Tibial artery (tissue), 4 donors: Measurements from ENCODE around the gene DLG4.

Experiments
- DNase-seq, 2 donors: peaks; one replicate each; pipeline ENCODE4 v3.0.0-alpha.2; 2019
- H3K27ac ChIP-seq, 2 donors: fragments of 200-600 bp; sonication (generic) in 1 of 2; 1 replicate in 1 of 2; 2 replicates in 1 of 2; pipeline ENCODE4 v1.5.1; 2018 to 2019; ENCODE audit warnings: mild to moderate bottlenecking in 1 of 2
- H3K27me3 ChIP-seq, 2 donors: fragments of 200-600 bp; sonication (generic) in 1 of 2; one replicate each; pipeline versions ENCODE4 v1.5.1 to v1.6.0; 2016 to 2019
- H3K36me3 ChIP-seq, 3 donors: fragments of 200-600 bp; sonication (generic) in 2 of 3; one replicate each; pipeline ENCODE4 v1.5.1; 2016 to 2019; ENCODE audit warnings: mild to moderate bottlenecking in 2 of 3
- H3K4me1 ChIP-seq, 4 donors: fragments of 200-600 bp; sonication (generic) in 2 of 4; 1 replicate in 3 of 4; 2 replicates in 1 of 4; pipeline ENCODE4 v1.5.1; 2016 to 2019
- H3K4me3 ChIP-seq, 2 donors: fragments of 200-600 bp; sonication (generic) in 1 of 2; 1 replicate in 1 of 2; 2 replicates in 1 of 2; pipeline ENCODE4 v1.5.1; 2018 to 2019; ENCODE audit warnings: mild to moderate bottlenecking in 2 of 2
- H3K9me3 ChIP-seq, 3 donors: fragments of 200-600 bp; sonication (generic) in 1 of 3; one replicate each; pipeline ENCODE4 v1.5.1; 2016 to 2019
- intact Hi-C: fragments of 100-400 bp; cut with DNase I; formaldehyde crosslinking; loops from one replicate; pipeline ENCODE4 v1.15.0; 2023; ENCODE audit warnings: low total_unique reads
- TF ChIP-seq, protein P1 (sequence below), 2 experiments: fragments of 200-600 bp in 1 of 2; fragments of 450-650 bp in 1 of 2; IDR thresholded peaks; one replicate each; pipeline ENCODE4 v1.5.1; 2017 to 2019; ENCODE audit warnings: antibody characterized with exemption in 2 of 2, mild to moderate bottlenecking in 1 of 2, moderate library complexity in 1 of 2

DLG4 gene

DNA sequence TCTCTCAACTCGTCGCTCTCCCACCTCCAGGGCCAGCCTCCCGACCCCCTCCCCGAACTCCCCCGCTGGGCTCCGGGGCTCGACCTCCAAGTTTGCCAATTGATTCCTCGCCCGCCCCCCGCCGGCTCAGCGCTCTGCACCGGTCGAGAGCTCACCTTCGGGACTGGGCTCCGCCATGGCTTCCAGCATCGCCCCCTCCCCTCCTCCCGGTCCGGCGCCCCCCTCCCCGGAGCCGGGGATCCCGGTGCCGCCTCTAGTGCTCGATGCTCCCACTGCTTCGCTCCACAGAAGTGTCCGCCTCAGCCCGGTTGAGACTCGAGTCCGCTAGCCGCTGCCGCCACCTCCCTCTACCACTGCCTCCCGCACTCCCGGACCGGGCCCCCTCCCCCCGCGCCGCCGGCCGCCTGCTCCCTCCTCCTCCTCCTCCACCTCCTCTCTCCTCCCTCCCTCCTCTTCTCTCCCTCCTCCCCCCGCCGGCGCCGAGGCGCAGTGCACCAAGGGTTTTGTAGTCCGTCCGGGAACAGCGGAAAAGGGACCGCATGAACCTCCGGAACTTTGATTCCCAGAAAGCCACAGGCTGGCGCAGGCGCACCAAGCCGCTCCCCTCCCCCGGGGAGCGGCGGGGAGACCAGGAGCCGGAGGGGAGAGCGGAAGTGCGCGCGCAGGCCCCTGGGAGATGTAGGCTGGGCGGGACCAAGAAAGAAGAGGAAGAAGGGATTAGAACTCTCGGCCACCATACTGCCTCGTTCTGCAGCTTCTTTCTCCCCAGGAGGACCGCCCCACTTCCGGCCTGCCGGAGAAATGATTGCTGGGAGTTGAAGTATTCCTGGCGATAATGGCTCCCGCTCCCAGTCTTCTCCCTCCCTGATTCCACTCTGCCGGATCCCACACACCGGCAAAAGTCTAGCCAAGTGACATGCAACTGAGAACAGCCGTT lies 19.7 kb upstream of the DLG4 start, which contains the start of gene PHF23:
TSS of gene PHF23 (minus strand) at position 367 of the 937 bp plus-strand sequence. CDS start at position 189, 178 bp downstream.
- Histone ChIP-seq H3K36me3 (peaks cover 12 to 36% (median 30%) of the 10 kb centered on the region in 3 donors), H3K27ac (peak within 1 kb of the TSS; percentile 95 to 98), H3K4me1 (peaks cover 0 to 55% (median 38%) of the 10 kb centered on the region in 4 donors), H3K27me3 (no peaks in the 10 kb centered on the region), H3K4me3 (peak within 1 kb of the TSS; percentile 87 to 99), H3K9me3 (no peaks in the 10 kb centered on the region)
- peak; percentile 99 to 100 for DNase-seq
- TF ChIP-seq, protein P1, sequence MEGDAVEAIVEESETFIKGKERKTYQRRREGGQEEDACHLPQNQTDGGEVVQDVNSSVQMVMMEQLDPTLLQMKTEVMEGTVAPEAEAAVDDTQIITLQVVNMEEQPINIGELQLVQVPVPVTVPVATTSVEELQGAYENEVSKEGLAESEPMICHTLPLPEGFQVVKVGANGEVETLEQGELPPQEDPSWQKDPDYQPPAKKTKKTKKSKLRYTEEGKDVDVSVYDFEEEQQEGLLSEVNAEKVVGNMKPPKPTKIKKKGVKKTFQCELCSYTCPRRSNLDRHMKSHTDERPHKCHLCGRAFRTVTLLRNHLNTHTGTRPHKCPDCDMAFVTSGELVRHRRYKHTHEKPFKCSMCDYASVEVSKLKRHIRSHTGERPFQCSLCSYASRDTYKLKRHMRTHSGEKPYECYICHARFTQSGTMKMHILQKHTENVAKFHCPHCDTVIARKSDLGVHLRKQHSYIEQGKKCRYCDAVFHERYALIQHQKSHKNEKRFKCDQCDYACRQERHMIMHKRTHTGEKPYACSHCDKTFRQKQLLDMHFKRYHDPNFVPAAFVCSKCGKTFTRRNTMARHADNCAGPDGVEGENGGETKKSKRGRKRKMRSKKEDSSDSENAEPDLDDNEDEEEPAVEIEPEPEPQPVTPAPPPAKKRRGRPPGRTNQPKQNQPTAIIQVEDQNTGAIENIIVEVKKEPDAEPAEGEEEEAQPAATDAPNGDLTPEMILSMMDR (IDR thresholded peaks at IDR 0.05), result peak in 1 of 2 experiments; percentile 47
- intact Hi-C loops, result no loop called here

DNA sequence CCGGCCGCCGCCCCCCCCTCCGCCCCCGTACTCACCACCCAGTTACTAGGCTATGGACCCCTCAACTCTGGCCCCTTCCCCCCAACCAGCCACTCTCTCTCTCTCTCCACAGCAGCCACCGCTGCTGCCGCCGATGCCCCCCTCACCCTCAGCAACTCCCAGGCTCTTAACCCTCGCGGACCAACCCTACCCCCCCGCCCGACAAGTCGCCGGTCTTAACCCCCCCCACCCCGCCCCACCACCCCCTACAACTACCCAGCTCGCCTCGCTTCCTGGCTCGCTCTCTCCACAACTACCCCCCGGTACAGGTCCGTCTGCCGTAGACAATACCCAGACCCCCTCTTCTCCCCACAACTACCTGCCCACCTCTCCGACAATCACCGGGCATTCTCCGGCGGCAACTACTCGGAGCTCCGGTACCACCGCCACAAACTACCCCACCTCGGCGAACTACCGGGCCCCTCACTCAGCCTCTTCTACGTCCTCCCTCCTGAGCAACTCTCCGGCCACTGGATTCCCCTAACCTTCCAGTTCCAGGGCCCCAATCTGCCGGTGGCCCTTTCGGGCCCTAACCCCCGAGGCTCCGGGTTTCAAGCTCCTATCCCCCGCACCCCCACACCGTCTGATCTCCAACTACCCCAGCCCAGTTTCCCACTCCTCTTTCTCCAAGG lies 18.9 kb upstream of the DLG4 start:
- peak overlapping the region; percentile 91 to 98 for H3K27ac ChIP-seq
- TF ChIP-seq, protein P1 (IDR thresholded peaks at IDR 0.05), result no peak
- H3K4me1 ChIP-seq, result peaks cover 0 to 53% (median 36%) of the 10 kb centered on the region in 4 donors
- no peaks in the 10 kb centered on the region for H3K27me3 ChIP-seq
- no peaks in the 10 kb centered on the region for H3K9me3 ChIP-seq
- peak in 1 of 2 donors; percentile 42 for DNase-seq
- peak overlapping the region; percentile 87 to 99 for H3K4me3 ChIP-seq
- H3K36me3 ChIP-seq, result peaks cover 12 to 29% (median 24%) of the 10 kb centered on the region in 3 donors
- intact Hi-C loops, result no loop called here

DNA sequence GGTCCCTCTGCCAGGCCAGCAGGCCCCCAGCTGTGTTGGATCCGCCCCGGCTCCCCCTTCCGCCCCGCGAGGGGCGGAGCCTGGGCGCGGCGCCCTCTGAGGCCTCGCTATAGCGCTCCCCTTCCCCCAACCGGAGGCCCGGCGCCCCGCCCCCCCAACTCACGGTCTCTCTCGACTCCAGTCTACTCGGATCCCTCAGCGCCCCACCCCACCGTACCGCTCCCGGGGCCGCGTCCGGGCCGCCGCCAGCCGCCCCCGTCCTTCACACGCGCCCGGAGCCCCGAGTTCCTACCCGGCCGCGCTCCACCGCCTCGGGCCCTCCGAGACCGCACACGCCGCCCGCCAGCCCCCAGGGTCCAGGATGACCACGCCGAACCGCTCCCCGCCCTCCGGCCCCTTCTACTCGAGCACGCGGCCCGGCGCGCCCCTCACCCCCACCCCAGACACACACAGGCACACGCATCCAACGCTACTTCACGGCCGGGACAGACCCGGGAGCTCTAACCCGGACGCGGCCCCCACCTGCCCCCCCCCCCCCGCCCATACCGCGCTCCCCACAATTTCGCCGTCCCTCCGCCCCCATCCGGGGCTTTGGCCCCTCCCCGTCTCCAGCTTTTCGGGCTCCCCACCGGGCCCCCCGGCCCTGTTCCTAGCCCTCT lies 18.3 kb upstream of the DLG4 start:
- TF ChIP-seq, protein P1 (IDR thresholded peaks at IDR 0.05), result no peak
- peaks cover 12 to 29% (median 24%) of the 10 kb centered on the region in 3 donors for H3K36me3 ChIP-seq
- H3K9me3 ChIP-seq, result no peaks in the 10 kb centered on the region
- H3K4me3 ChIP-seq, result peak overlapping the region; percentile 87 to 99
- DNase-seq, result peak; percentile 77 to 90
- peaks cover 0 to 53% (median 40%) of the 10 kb centered on the region in 4 donors for H3K4me1 ChIP-seq
- intact Hi-C loops, result no loop called here
- H3K27ac ChIP-seq, result peak overlapping the region; percentile 91 to 98
- H3K27me3 ChIP-seq, result no peaks in the 10 kb centered on the region

DNA sequence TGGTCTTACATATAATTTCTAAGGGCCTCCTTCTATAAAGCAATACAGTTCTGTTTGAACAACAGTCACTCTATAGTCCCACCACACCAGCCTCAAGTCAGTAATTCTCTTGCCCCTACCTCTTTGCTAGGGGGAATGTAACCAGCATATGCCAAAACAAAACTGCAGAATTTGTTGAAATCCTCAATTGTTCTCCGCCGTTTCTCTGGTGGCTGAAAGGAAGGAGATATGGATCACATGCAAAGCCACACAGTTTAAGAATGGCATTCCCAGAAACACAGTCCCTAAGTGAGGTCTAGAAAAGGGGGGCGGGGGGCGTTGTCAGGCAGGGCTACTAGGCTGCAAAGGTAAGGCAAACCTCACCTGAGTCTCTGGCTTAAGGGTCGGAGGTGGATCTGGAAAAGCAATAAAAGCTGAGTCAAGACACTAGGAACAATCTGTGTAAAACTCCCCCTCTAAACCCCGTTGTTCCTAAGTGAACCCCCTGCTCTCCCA lies 17.7 kb upstream of the DLG4 start:
- peaks cover 0 to 59% (median 46%) of the 10 kb centered on the region in 4 donors for H3K4me1 ChIP-seq
- peak overlapping the region; percentile 87 to 99 for H3K4me3 ChIP-seq
- intact Hi-C loops, result no loop called here
- DNase-seq, result no peak
- no peaks in the 10 kb centered on the region for H3K27me3 ChIP-seq
- peak overlapping the region; percentile 91 to 98 for H3K27ac ChIP-seq
- peaks cover 12 to 29% (median 24%) of the 10 kb centered on the region in 3 donors for H3K36me3 ChIP-seq
- TF ChIP-seq, protein P1 (IDR thresholded peaks at IDR 0.05), result no peak
- H3K9me3 ChIP-seq, result no peaks in the 10 kb centered on the region

DNA sequence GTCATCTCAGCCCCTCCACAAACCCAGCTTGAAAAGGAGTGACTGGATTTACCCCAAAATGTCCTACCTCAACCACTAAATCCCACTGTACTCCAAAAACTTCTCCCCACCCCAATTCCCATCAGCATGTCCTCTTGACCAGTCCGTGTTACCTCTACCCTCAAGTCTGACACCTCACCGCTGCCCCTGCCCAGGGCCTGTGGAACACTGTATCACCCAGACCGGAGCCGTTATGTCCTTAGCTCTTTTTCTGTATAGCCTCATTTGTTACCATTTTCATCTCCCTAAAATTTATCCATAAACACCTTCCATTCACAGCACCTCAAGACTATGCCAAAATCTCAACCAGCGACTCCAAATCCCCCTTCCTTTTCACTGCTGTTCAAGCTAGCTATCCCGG lies 17.2 kb upstream of the DLG4 start:
- Histone ChIP-seq H3K36me3 (peaks cover 12 to 29% (median 24%) of the 10 kb centered on the region in 3 donors), H3K4me1 (peaks cover 0 to 64% (median 51%) of the 10 kb centered on the region in 4 donors), H3K4me3 (no peak overlapping the region), H3K27ac (peak overlapping the region; percentile 91 to 98), H3K27me3 (no peaks in the 10 kb centered on the region), H3K9me3 (no peaks in the 10 kb centered on the region)
- TF ChIP-seq, protein P1 (IDR thresholded peaks at IDR 0.05), result no peak
- no peak for DNase-seq
- intact Hi-C loops, result no loop called here
